ENCODE results near the gene RBM10.

DNA sequence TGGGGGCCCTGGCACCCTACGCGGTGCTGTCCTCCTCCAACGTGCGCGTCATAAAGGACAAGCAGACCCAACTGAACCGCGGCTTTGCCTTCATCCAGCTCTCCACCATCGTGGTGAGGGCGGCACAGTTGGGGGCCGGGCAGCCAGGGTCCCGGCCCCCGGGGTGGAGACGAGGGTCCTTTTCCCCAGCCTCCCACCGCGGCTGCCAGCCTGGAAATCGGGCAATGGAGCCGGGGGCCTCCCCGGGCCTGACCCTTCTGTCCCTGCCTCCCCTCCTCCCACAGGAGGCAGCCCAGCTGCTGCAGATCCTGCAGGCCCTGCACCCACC, 34.9 kb downstream of the RBM10 start:
- TF ChIP-seq POLR2AphosphoS5 (IDR thresholded peaks at IDR 0.05; ENCODE audit: low read depth, low read length): no peak
- no peak for TF ChIP-seq POLR2A (IDR thresholded peaks at IDR 0.05; ENCODE audit: low read depth, low read length)
- no peak for TF ChIP-seq TAF1 (IDR thresholded peaks at IDR 0.05; ENCODE audit: low read depth, low read length)
